ENCODE data around the gene C19orf47.
"Not testable (repeated sequence)": the region's sequence is repeated elsewhere in the genome, so short reads cannot be mapped to it uniquely, and the experiment has no call there.

The C19orf47 gene

DNA sequence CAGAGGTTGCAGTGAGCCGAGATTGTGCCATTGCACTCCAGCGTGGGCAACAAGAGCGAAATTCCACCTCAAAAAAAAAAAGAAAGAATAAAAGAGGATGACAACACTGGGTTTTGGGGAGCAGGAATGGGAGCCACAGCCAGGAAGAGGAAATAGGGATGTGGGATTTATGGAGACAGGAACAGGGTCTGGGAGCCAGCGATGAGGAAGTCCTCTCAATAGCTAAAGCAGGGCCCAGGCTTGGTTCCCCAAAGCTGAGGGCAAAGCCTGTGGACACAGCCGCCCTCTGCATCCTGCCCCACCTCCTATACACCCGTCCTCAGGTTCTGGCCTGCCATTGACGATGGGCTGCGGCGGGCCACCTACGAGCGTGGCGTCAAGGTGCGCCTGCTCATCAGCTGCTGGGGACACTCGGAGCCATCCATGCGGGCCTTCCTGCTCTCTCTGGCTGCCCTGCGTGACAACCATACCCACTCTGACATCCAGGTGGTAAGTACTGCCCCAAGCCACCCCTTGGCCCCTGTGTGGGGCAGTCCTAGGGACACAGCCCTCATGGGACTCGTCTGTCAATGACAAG is 28.2 kb upstream of the C19orf47 start:
- no peak for DNase-seq

DNA sequence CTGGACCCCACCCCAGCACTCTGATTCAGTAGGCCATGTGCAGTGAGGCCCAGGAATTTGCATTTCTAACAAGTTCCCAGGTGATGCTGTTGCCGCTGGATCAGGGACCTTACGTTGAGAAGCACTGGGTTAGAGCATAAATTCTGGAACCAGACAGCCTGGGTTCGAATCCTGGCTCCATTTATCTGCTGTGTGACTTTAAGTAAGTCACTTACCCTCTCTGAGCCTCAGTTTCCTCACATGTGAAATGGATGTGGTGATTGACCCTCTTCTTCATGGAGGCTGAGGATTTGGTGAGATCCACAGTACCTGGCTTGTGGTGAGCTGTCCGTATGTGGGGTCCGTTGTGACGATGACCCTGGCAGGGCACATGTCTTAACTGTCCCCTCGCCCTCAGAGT is 25.9 kb upstream of the C19orf47 start:
- no peak for DNase-seq

DNA sequence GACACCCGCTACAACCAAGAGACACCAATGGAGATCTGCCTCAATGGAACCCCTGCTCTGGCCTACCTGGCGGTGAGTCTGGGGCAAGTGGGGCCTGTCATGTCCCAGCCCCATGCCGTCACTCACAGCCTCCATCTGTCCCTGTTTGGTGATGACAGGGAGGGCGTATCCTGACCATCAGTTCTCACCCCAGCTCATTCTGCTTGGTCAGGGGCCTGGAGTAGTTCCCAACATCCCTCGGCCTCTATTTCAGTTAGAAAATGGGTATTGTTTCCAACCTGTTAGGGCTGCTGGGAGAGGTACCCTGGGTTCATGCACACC is 23.6 kb upstream of the C19orf47 start:
- no peak for DNase-seq

- no peak for DNase-seq
Measured at GRCh38 chr19:40370997-40371801, 23.0 kb upstream of the C19orf47 start.

- not testable (repeated sequence) for DNase-seq
Measured at GRCh38 chr19:40370253-40370652, 22.1 kb upstream of the C19orf47 start.

GRCh38 chr19:40369797-40370196 is 21.6 kb upstream of the C19orf47 start:
- no peak for DNase-seq

GRCh38 chr19:40367577-40368434 is 19.6 kb upstream of the C19orf47 start:
- no peak for DNase-seq

- DNase-seq, result no peak
Measured at GRCh38 chr19:40366697-40367561, 18.7 kb upstream of the C19orf47 start.

- DNase-seq, result no peak
Measured at GRCh38 chr19:40365613-40366401, 17.6 kb upstream of the C19orf47 start.

DNA sequence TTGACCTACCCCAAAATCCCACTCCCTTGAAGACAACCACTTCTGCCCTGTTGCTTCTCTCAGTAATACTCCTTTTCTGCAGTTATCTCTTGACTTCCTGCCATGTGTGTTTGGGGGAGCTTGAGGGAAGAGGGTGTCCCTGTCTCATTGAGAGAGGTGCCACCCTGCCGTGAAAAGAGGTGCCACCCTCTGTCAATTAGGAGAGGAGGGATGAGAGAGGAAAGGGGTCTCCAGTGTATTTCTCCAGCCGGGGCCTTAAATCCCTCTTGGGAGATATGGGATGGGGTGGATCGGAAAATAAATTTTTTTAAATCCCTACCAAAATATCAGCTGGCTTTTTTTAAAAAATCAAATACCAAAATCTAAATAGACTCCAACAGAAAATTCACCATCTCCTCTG is 16.8 kb upstream of the C19orf47 start:
- DNase-seq, result no peak

DNA sequence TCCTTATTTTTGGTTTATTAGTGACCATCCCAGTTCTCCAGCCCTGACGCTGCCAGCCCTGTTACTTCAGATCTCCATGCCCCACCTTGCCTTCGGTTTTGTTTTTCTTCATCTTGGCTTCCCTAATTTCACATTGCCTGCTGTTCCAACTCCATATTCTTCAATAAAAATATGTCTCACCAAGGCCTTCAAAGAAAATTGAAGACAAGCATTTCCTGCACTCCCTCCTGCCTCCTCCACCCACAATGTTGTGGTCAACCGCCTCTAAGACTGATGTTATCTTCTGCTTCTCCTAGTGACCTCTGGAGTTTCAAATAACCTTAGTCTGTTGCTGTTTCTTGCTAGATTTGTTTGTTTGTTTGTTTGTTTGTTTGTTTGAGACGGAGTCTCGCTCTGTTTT is 14.9 kb upstream of the C19orf47 start:
- DNase-seq, result no peak

GRCh38 chr19:40362160-40362559 is 14.0 kb upstream of the C19orf47 start:
- no peak for DNase-seq

GRCh38 chr19:40360708-40361241 is 12.6 kb upstream of the C19orf47 start:
- no peak for DNase-seq

GRCh38 chr19:40360020-40360707 is 12.0 kb upstream of the C19orf47 start:
- no peak for DNase-seq

DNA sequence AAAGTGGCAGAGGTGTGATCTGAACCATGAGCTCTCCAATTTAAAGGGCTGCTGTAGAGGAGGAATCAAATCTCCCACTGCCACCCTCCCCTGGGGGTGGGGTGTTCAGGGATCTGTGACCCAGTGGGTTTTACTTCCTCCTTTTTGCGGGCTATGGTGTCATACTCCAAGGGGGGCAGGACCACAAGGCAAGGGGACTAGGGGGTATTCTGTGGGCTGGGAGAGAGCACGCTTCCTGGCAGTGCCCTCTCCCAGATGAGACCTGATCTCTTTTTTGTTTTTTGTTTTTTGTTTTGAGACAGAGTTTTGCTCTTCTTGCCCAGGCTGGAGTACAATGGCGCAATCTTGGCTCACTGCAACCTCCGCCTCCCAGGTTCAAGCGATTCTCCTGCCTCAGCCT is 10.6 kb upstream of the C19orf47 start:
- DNase-seq, result no peak

DNA sequence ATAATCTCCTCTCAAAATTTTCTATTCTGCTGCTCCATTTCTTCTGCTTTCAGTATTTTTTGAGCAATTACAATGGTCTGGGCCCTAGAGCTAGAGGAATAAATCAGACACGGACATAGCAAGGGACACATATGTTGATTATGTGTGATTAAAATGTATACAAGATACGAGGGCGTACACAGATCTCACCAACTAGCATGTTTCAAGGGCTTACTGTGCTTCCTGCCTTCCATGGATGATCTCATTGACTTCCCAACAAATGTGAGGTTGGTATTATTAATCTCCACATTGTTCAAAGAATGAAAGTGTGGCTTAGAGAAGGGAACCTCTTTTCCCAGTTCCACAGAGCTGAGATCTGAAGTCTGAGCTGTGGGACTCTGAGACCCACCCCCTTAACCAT is 9.4 kb upstream of the C19orf47 start:
- no peak for DNase-seq

DNA sequence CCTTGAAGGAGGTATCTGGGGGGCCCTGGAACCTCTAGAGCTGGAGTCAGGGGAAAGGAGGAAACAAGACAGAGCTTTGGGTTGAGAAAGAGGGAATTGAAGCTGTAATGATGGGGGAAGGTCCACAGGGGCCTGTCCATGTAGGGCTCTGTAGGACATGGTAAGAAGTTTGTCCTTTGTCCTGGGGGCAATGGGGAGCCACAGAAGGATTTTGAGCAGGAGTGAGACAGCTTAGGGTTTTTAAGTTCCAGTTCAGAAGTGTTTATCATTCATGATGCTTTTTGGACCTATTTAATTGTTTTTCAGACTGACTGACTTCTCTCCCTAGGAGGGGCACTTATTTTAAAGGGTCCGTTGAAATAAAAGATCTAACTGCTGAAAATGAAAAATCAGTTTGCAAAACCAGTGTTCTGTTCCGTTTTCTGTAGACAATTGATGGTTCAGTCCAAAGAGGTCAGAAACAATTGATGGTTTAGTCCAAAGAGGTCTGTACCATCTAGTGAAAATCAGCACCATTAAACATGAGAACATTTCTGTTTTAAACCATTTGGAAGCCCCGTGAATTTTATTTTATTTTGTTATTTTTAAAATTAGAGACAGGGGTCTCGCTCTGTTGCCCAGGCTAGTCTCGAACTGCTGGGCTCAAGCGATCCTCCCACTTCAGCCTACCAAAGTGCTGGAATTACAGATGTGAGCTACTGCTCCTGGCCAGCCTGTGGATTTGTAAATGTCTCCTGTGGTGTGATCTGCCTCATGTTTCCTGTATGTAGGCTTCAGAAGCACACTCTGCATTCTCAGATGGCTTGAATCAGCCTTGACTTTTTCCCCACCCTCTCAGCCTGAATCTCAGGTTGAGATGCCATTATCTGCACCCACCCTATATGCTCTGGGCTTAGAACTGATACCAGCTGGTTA is 8.7 kb upstream of the C19orf47 start:
- no peak for DNase-seq

- DNase-seq, result no peak
Measured at GRCh38 chr19:40355975-40356680, 7.9 kb upstream of the C19orf47 start.

DNA sequence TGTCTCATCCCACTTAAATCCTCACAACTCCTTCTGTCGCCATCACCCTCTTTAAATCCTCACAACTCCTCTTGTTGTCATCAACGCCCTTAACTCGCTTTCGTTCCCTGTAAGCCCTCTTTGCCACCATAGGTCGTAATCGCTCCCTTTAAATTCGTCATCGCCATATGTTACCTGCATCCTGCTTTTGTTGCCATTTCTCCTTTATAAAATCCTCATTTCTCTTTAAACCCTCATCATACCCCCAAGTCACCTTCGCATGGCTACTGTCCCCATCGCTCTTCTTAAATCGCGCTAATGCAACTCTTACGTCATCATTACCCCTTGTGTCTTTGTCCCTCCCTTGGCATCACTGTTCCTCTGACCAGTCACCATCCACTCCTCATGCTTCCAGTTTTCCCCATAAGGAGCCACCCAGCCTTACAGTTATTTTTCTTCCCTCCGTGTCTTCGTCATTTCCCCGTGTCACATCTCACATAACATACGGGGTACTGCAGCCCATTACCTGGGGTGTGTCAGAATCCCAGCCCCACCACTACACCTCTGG is 837 bp upstream of the C19orf47 start:
- DNase-seq, result peak in 1 of 2 experiments; percentile 51

Data from SW 1271 (cell line).